H4 (cell line): ENCODE measurements around the gene APLP2. TPM values are rescaled to one million over a fixed set of nuclear protein-coding genes. Genes with fewer than 3 reads are reported as not detected.

Source experiments
- DNase-seq: peaks from one replicate; pipeline ENCODE4 v3.0.0-alpha.2; 2015; ENCODE audit warnings: low spot score
- total RNA-seq: library from RNA; depleted of rRNA; stranded (reverse); fragments of >200 nt; shearing (Covaris generic); gene quantifications from 2 replicates; pipeline ENCODE4 v1.2.3, GENCODE V29; 2014

The APLP2 gene
- total RNA-seq, 1 experiment from 2014 or later = 146 TPM

GRCh38 chr11:130055617-130056016 lies 14.1 kb upstream of the APLP2 start:
- no peak for DNase-seq

DNA sequence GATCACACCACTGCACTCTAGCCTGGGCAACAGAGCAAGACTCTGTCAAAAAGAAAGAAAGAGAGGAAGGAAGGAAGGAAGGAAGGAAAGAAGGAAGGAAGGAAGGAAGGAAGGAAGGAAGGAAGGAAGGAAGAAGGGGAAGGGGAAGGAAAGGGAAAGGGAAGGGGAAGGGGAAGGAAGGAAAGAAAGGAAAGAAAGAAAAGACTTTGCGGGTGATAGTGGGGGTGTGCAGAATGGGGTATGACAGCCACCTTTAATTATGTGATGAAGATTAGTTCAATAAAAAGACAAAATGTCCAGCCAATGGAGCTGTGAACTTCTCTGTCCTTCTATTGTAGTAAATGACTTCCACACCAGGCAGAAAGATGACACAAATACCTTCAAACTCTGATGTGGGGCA lies 8.7 kb upstream of the APLP2 start:
- DNase-seq = no peak

GRCh38 chr11:130062026-130062425 lies 7.7 kb upstream of the APLP2 start:
- DNase-seq = no peak

DNA sequence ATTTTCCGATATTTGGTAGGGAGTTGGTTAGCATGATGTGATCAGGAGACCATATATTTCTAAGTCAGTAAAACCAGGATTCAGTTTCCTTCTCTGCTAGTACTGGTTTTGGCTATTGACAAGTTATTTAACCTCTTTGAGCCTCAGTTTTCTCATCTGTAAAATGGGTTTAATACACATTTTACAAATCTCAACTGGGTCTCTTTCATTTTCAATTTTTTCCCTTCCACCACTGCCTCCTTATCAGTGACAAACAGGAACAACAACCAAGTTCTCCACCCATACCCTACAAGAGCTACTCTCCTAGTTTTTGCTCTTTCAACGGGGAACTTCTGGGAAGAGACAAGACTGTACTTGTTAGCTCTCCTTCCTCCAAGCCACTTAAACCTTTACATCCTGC lies 6.2 kb upstream of the APLP2 start:
- no peak for DNase-seq

DNA sequence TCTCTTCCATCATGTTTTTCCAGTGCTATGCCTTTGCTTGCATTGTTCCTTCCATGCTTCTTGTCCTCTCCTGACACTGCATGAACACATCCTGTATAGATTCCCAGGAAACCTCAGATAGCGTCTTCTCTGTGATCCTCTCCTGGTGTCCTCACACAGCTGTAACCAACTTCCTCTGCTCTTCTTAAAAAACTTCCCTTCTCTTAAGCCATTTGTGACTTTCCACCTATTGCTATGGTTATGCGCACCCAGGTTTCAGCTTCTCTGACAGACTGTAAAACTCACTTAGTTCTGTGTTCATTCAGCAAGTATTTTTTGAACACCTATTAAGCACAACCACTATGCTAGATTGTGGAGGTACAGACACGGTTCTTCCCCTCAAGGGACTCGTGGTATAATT lies 5.1 kb upstream of the APLP2 start:
- DNase-seq = no peak

GRCh38 chr11:130066338-130066737 lies 3.4 kb upstream of the APLP2 start:
- DNase-seq = no peak

DNA sequence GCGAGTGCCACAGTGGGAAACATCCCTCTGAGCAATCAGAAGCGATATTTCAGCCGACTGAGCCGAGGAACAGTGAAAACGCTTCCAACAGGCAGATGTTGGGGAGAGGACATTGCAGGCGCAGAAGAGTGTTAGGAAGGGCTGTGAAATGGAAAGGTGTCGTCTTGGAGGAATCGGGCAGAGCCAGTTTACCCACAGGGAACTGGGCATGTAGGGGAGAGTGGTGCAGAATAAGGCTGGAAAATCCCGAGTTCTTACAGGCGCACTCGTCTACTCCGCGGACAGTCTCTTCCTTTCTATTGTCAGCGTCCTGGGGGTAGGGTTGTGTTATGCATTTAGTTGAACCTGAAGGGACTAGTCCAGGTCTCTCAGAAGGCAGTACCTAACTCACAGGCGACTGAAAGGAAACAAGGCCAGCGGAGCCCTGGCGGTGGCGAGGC lies 1.1 kb upstream of the APLP2 start:
- no peak for DNase-seq

DNA sequence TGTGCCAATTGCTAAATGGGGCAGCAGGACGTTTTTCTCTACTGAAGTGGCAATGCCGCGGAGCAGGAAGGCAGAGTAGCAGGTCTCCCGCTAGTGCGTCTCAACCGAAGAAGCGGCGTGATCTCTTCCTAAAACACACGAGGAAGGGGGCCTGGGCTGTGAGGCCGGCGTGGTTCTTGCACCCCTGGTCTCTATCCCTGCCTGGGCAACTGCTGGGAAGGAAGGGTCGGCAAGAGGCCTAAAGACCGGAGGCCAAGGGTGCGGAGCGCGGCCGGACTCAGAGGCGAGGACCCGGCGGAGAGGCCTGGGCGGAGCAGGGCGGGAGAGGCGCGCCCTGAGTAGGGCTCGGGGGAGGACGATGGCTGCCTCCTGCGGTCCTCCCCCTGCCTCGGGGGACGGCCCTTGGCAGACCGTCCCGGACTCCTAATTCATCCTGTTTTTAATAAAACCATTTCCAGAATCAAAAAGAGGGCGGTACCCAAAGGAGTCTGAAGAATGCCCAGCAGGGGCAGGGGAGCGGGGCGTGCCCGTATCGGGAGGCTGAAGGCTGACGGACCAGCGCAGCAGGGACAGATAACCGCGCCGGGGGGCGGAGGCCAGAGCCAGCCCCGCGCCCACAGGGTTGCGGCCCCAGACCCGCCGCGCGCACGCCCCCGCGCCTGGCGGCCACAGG lies 572 bp upstream of the APLP2 start:
- DNase-seq = peak; percentile 55

GRCh38 chr11:130070109-130070845 lies 583 bp downstream of the APLP2 start:
- DNase-seq = no peak

DNA sequence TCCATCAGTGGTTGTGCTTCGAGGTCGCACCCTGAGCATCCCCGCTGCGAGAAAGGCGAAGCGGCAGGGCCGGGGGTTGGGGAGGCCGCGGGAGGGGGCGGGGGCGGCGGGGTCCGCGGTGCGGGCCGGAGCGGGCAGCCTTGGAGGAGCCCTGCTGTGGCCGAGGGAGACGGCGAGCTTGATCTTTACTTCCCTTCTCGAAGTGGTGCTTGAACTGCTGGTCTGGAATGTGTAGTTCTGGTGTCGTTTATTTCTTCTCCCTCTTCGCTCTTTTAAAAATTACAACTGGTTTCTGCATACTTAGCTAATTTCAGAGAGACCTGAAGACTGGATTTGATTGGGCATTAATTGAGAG lies 1.1 kb downstream of the APLP2 start:
- DNase-seq = no peak

DNA sequence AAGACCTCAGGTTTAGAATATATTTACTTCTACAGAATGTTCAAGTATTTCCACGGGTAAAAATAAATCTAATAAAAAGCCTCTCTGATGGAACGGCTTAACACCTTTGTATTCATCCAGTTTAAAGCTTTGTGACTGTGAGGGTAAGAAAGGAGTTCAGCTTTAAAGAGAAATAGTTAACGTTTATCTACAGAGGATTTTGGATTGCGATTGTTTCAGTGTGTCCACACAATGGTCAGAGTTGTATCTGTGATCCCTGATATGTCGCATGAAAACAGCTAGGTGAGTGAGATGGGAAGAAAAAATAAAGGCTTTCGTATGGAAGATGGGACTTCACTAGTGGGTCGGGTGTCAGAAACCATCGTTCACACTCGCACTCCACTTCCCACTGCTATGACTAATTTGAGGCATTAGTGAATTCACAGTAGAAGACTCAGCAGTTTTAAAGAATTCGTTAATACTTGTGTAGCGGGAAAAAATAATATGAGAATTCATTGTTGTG lies 1.6 kb downstream of the APLP2 start:
- DNase-seq = no peak

- DNase-seq = no peak
These were observed 5.0 kb downstream of the APLP2 start for GRCh38 chr11:130074736-130075135.

DNA sequence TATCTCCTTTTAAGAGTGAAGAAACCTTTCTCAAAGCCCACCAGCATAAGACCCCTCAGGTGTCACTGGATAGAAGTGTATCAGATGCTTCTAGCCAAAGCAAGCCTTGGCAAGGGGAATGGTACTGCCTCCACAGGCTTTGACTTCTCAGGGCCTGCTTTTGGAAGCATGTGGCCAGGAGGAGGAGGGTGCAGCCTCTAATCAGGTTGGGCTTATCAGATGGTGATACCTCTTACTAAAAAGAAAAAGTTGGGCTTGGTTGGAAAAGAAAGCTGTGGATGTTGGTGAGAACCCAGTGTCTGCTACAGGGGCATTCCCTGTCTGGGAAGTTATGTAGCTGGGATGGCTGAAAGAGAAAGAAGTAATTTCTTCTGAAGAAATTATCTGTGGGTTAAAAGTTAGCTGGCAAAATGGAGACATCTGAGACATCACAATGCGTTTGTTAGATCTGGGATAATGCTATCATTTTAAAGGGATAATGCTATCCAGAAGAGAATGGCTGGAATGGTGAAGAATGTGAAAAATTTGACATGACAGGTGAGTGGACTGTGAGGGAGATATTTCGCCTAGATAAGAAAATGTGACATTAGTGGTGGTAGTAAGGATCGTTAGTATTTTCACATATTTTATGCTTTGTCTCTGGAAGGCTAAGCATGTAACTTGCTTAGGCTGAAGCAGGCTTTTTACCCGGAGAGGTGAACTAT lies 7.2 kb downstream of the APLP2 start:
- no peak for DNase-seq

DNA sequence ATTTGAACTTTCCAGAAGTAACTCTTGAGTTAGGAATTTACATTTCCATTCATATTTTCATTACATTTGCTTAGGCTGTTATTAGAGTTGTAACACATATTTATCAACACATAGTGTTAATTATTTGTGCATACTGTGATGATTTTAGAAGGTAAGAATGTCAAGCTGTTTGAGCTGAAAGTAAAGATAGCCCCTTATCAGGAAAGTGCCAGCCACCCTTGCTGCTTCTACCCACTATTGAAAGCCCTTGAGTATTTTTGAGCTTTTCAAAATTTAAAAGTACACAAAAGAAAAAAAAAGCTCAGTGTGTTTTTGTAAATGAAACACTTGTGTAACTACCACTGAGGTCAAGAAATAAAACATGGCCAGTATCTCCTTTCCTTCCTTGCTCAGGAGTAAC lies 8.0 kb downstream of the APLP2 start:
- no peak for DNase-seq

DNA sequence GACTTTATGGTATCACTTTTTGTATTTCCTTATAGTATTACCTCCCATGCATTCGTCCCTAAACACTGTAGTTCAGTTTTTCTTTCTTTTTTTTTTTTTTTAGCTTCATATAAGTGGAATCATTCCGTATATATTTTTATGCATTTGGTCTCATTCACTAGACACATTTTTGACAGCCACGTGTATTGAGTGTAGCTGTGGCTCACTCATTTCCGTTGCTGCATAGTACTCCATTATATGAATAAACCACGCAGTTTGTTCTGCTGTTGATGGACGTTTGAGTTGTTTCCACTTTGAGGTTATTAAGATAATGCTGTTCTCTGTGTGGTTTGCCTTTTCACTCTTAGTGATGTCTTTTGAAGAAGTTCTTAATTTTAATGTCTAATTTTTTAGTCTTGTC lies 8.4 kb downstream of the APLP2 start:
- no peak for DNase-seq

GRCh38 chr11:130085671-130086290 lies 16.1 kb downstream of the APLP2 start:
- no peak for DNase-seq

GRCh38 chr11:130086669-130087068 lies 17.0 kb downstream of the APLP2 start:
- no peak for DNase-seq

DNA sequence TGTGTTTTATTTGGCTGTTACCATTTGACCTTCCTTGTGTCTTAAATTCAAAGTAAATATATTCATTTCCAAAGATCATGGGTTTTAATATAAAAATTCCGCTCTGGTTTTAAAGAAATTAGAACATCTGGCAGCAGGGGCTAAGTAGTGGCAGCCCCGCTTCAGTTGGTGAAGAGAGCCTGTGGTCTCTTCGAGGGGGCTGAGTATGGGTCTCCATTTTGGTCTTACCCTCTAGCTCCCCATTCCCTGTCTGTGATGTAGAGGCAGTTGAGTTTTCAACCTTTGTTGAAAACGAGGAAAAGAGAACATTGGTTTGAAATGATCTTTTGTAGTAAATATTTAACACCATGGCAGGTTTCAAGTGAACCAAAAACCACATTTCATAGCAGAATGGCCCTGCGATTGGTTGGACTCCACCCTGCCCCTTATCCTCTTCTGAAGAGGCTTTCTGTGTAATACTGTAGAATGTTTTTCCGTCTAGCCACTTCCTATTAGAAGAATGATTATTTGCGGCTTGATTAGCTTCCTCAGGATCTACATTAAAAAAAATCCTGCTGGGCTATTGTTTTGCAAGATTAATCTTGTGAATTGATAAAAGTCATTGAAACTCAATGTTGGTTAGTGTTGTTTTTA lies 17.7 kb downstream of the APLP2 start:
- DNase-seq = no peak

GRCh38 chr11:130088217-130088616 lies 18.5 kb downstream of the APLP2 start:
- DNase-seq = no peak

DNA sequence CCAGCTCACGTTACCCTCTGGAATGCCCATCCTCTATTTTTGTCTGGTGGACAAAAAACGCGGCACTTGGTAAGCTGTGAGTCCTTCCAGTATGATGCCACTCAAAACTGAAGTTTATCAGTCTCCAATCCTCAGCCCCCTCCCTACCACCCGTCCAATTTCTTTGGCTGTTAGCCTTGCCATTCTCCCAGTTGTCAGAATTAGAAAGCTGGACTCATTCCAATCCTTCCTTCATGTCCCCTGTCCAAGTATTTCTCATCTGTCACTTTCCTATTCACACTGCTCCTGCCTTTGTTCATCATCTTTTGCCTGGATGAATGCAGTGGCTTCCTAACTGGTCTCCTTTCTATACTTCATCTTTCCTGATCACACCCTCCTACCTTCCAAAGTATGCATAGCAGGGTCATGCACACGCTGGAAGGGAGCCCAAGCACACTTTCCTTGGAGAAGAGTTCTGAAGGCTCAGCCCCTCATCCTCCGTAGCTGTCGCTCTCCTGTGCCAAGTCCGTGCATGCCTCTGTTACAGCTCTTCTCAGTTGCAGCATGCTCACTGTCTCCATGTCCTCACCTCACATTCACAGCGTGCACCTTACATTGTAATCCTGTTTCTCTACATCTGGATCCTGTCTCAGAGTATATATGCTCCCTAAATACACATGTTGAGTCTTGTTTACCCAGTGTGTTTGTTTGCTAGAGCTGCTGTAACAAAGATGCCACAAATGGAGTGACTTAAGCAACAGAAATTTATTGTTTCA lies 19.4 kb downstream of the APLP2 start:
- no peak for DNase-seq

- DNase-seq = no peak
These were observed 20.0 kb downstream of the APLP2 start for GRCh38 chr11:130089674-130090073.
